ENCODE measurements around the gene ATAD1.

GRCh38 chr10:87861953-87862678 lies 44.1 kb upstream of the ATAD1 start:
- TF ChIP-seq POLR2AphosphoS5 (IDR thresholded peaks at IDR 0.05; ENCODE audit: borderline replicate concordance, low read depth, low read length): no peak
- TF ChIP-seq EZH2 (IDR thresholded peaks at IDR 0.05): no peak
- no peak for TF ChIP-seq FOXP2 (optimal IDR thresholded peaks at IDR 0.05; ENCODE audit: control extremely low read depth, extremely low read length, insufficient read depth)

Measured in SK-N-MC (cell line).